LNCAP (cell line): ENCODE results near the gene TENT4B.

Source experiments
- TF ChIP-seq, protein P1 (sequence below): fragments of 450-650 bp; IDR thresholded peaks from 2 replicates; pipeline ENCODE4 v1.5.1; 2017; ENCODE audit warnings: mild to moderate bottlenecking

The TENT4B gene

DNA sequence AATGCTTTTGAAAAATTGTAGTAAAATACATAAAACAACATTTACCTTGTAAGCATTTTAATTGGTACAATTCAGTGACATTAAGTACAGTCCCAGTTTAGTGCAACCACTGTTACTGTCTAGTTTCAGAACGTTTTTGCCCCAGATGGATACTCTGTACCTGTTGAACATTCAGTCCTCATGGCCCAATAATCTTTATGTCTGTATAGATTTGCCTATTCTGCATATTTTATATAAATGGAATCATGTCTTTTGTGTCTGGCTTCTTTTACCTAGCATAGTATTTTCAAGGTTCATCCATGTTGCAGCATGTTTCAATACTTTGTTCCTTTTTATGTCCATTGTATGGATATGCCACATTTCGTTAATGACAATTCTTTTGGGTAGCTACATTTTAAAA is 37.2 kb downstream of the TENT4B start:
- TF ChIP-seq, protein P1, sequence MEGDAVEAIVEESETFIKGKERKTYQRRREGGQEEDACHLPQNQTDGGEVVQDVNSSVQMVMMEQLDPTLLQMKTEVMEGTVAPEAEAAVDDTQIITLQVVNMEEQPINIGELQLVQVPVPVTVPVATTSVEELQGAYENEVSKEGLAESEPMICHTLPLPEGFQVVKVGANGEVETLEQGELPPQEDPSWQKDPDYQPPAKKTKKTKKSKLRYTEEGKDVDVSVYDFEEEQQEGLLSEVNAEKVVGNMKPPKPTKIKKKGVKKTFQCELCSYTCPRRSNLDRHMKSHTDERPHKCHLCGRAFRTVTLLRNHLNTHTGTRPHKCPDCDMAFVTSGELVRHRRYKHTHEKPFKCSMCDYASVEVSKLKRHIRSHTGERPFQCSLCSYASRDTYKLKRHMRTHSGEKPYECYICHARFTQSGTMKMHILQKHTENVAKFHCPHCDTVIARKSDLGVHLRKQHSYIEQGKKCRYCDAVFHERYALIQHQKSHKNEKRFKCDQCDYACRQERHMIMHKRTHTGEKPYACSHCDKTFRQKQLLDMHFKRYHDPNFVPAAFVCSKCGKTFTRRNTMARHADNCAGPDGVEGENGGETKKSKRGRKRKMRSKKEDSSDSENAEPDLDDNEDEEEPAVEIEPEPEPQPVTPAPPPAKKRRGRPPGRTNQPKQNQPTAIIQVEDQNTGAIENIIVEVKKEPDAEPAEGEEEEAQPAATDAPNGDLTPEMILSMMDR = no peak

DNA sequence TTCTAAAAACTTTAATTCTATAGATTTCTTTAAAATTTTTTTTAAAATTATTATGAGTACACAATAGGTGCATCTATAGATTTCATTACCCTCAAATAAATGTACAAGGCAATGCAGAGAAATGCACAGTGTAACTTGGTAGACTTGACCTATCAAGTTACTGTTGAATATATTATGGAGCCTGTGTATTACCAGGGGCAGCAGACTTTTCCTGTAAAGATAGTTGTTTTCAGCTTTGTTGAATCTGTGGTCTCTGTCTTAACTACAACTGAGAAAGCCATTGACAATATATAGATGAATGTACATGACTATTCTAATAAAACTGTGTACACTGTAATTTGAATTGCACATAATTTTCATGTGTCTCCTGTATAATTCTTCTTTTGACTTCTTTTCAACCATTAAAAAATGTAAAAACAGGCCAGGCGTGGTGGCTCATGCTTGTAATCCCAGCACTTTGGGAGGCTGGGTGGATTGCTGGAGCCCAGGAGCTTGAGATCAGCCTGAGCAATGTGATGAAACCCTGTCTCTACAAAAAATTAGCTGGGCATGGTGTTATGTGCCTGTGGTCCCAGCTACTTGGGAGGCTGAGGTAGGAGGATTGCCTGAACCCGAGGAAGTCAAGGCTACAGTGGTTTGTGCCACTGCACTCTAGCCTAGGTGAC is 39.4 kb downstream of the TENT4B start:
- TF ChIP-seq, protein P1 = no peak

DNA sequence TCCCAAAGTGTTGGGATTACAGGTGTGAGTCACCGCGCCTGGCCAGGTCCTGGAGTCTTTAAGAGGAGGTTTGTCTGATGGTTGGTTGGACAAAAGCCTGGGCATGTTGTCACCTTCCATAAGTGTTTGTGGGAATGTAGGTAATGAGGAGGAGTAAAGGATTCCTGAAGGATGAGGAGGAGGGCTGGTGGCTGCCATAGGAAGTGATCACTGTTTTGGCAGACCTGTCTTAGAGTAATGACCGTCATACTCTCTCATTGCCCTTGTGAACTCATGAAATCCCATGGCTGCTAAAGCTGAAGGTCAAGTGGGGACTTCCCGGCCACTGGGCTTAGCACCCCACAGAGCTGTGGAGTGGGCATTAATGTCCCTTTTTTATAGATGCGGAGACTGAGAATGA is 40.5 kb downstream of the TENT4B start:
- TF ChIP-seq, protein P1 = no peak

DNA sequence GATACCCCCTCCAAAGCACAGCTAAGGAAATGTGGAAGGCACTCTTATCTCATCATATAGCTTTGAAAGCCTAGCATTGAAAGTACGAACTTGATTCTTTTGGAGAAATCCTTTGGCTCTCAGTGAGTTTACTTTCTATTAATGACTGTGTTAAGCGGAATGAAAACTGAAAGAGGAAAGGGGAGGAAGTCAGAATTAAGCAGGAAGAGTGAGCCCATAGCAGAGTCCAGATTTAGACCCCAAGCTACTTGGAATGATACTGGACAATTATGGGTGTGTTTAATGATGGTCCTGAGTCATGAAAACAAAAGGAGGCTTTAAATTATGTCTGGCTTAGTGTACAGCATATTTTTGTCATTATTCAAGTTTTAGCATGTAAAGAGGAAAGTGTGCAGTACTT is 42.2 kb downstream of the TENT4B start:
- TF ChIP-seq, protein P1 = no peak

DNA sequence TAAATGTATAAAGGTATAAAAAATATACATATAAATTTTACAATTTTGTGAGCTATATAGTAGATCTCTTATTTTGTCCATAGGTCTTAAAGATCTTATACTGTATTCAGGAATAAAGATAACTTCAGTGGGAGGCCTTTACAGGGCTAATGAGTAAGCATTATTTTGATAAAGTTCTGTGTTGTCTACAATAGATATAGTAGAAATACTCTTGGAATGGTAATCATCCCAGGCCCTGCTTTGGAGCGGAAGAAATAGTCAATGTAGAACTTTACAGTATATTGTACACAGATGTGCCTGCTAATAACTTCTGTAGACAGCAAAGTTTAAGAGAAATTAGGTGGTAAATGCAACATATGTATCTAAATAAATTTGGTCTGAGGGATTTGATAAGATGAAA is 42.6 kb downstream of the TENT4B start:
- TF ChIP-seq, protein P1 = no peak

DNA sequence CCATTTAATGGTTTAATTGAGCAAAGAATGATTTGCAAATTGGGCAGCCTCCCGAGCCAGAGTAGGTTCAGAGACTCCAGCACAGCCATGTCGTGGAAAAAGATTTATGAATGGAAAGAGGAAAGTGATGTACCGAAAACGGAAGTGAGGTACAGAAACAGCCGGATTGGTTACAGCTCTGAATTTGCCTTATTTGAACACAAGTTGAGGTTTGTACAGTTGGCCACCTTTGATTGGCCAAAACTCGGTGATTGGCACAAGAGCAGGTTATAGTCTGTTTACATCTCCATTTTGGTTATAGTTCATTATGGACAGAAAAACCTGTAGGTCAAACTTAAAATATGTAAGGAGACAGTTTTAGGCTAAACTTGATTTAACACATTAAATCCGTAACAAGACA is 44.5 kb downstream of the TENT4B start:
- TF ChIP-seq, protein P1 = no peak

DNA sequence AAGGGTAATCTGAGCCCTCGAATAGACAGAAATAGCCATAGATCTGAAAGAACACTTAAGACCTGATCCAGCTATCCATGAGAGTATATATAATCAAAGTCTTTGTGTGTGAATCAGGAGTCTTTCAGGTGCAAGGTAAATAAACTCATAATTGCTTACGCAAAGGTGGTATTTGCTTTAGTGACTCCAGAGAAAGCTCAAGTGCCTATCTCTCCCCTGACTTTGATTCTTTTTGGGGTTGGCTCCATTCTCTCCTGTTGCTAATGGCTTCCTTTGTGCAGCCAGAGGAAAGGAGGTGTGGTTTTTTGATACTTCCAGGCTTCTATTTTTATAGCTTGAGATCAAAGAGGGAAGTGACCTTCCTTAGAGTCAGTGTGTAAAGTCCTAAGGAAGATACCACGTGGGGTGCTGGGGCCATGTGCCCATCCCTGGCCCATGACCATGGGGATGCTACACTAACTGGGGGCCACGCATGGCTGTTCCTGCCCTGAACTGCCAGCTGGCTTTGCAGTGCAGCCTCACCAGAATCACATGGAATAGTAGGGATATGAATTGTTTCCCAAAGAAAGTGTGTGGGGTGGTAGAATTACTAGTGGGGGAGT is 45.8 kb downstream of the TENT4B start:
- TF ChIP-seq, protein P1 = no peak
